CD4-positive, alpha-beta T cell treated with Interleukin-21 for 1 hour (primary cell): ENCODE measurements around the gene EFTUD2.
A peak's percentile ranks its signal among the peaks of the same experiment; 100 is the strongest.
"Not testable (repeated sequence)": the region's sequence is repeated elsewhere in the genome, so short reads cannot be mapped to it uniquely, and the experiment has no call there.

ENCODE experiments used
- DNase-seq: peaks from one replicate; pipeline ENCODE4 v3.0.0-alpha.2; 2020

EFTUD2 gene

GRCh38 chr17:44846206-44846605, 53.0 kb downstream of the EFTUD2 start:
- no peak for DNase-seq

GRCh38 chr17:44844390-44844830, 54.8 kb downstream of the EFTUD2 start:
- DNase-seq: no peak

- no peak for DNase-seq
Observed at GRCh38 chr17:44842748-44843147, 56.5 kb downstream of the EFTUD2 start.

GRCh38 chr17:44840936-44841335, 58.3 kb downstream of the EFTUD2 start:
- no peak for DNase-seq

GRCh38 chr17:44840274-44840673, 59.0 kb downstream of the EFTUD2 start:
- DNase-seq: no peak

GRCh38 chr17:44837196-44837595, 62.0 kb downstream of the EFTUD2 start:
- no peak for DNase-seq

- DNase-seq: no peak
Observed at GRCh38 chr17:44832805-44833204, 66.4 kb downstream of the EFTUD2 start.

GRCh38 chr17:44831371-44831770, 67.9 kb downstream of the EFTUD2 start:
- DNase-seq: no peak

- DNase-seq: peak; percentile 4
Observed at GRCh38 chr17:44830359-44831288, 68.6 kb downstream of the EFTUD2 start.

GRCh38 chr17:44829523-44830358, 69.5 kb downstream of the EFTUD2 start, which contains the start of gene GJC1:
TSS of gene GJC1 (minus strand) at chr17:44830287. CDS start at chr17:44805817, 24,470 bp downstream.
- peak; percentile 5 for DNase-seq

GRCh38 chr17:44828919-44829522, 70.2 kb downstream of the EFTUD2 start:
- peak; percentile 16 for DNase-seq

GRCh38 chr17:44827863-44828262, 71.4 kb downstream of the EFTUD2 start:
- no peak for DNase-seq

- DNase-seq: no peak
Observed at GRCh38 chr17:44826123-44826790, 73.0 kb downstream of the EFTUD2 start.

- not testable (repeated sequence) for DNase-seq
Observed at GRCh38 chr17:44825236-44825635, 74.0 kb downstream of the EFTUD2 start.

- DNase-seq: no peak
Observed at GRCh38 chr17:44820631-44821212, 78.5 kb downstream of the EFTUD2 start.

- not testable (repeated sequence) for DNase-seq
Observed at GRCh38 chr17:44818508-44818907, 80.7 kb downstream of the EFTUD2 start.

- DNase-seq: no peak
Observed at GRCh38 chr17:44812263-44812662, 87.0 kb downstream of the EFTUD2 start.

GRCh38 chr17:44808656-44809388, 90.4 kb downstream of the EFTUD2 start:
- not testable (repeated sequence) for DNase-seq

GRCh38 chr17:44808156-44808555, 91.1 kb downstream of the EFTUD2 start:
- no peak for DNase-seq

GRCh38 chr17:44807817-44808155, 91.5 kb downstream of the EFTUD2 start:
- no peak for DNase-seq

- DNase-seq: no peak
Observed at GRCh38 chr17:44807093-44807816, 92.0 kb downstream of the EFTUD2 start.
